Stimulated activated CD8-positive, alpha-beta memory T cell treated with anti-CD3 and anti-CD28 coated beads, Interleukin-15, amount 100 ng/mL, for 1 hour (primary cell): ENCODE measurements around the gene POLD4.

Experiments
- DNase-seq: peaks from one replicate; pipeline ENCODE4 v3.0.0-alpha.2; 2020; ENCODE audit warnings: low read depth

POLD4 gene

DNA sequence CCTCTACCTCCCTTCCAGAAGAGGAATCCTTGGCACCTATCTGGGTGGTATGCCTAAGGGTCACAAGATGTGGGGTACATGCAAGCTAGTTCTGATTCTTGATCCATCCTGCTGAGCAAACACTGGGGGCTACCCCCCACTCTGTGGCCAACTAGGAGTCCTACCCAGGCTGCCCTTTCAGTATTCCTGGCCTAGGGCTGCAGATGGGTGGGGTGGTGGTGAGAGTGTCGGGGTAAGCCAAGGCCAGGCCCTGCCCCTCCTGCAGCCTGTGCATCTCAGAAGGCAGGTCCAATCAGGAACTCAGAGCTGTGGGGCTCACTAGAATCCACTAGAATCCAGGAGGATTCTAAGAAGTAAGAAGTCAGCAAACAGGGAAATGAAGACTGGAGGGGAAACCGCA lies 39.1 kb downstream of the POLD4 start:
- no peak for DNase-seq

DNA sequence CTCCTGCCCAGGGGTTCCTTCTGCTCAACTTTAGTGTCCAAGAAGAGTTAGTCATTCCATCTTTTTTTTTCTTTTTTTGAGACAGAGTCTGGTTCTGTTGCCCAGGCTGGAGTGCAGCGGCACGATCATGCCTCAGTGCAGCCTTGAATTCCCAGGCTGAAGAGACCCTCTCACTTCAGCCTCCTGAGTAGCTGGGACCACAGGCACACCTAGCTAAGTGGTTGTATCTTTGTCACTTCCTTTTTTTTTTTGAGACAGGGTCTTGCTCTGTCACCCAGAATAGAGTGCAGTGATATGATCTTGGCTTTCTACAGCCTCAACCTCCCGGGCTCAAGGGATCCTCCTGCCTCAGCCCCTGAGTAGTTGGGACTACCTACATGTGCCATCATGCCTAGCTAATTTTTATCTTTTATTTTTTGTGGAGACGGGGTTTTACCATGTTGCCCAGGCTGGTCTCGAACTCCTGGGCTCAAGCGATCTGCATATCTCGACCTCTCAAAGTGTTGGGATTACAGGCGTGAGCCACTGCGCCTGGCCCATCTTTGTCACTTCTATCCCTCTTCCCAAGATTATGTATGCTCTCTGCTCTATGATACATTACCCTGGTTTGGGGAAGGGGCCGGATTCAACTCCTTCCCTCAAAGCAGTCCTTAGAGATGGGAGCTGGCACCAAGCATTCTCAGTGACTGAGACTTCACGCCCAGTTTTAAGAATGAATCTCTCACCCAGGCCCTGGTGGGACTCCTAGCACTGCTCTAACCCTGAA lies 40.0 kb downstream of the POLD4 start:
- no peak for DNase-seq

DNA sequence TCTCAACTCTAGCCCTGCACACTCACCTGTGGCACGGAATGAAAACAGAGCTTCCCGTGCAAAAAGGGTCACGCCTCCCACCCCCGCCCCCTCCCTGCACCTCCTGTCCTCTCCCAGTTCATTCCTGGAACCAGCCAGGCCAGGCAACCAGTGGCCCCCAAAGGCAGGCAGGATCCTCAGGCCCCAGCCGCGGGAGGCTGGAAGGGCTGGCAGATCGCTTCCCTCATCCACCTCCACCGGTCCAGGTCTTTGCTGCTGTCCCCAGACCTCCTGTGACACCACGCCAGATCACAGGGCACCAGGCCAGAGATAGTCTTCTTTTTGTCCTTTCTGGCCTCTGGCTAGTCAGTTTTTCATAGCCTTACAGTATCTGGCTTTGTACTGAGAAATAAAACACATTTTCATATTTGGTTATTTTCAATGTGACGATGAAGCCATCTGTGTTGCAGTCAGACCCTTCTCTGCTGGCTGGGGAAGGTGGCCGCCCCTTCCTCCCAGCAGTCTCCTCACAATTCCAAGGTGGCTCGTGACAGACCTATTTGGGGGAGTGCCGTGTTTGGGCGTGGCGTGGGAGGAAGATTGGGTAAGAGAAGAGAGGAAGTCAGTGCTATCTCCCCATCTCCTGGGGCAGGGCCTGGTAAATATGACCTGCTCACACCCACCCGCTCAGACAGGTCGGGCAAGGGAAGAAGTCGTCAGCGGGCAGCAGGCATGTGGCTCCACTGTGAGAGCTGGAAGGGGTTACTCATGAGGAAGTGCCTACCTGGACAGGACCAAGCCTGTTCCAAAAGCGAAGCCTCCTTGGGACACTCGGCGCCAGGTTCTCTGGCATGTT lies 40.9 kb downstream of the POLD4 start:
- DNase-seq, result no peak

DNA sequence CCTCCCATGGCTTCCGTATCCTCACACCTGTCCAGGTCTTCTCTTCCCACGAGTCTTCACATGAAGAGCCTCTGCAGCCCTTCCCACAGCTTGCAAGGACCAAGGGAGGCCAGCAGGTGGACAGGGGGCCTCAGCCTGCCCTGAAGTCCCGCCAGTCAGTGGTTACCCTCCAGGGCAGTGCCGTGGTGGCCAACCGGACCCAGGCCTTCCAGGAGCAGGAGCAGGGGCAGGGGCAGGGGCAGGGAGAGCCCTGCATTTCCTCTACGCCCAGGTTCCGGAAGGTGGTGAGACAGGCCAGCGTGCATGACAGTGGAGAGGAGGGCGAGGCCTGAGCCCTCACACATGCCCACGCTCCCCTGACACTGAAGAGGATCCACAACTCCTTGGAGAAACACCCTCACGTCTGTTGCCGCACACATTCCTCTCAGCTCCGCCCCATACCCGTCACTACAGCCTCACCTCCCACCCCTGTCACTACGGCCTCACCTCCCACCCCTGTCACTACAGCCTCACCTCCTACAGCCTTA lies 41.7 kb downstream of the POLD4 start:
- DNase-seq, result no peak

DNA sequence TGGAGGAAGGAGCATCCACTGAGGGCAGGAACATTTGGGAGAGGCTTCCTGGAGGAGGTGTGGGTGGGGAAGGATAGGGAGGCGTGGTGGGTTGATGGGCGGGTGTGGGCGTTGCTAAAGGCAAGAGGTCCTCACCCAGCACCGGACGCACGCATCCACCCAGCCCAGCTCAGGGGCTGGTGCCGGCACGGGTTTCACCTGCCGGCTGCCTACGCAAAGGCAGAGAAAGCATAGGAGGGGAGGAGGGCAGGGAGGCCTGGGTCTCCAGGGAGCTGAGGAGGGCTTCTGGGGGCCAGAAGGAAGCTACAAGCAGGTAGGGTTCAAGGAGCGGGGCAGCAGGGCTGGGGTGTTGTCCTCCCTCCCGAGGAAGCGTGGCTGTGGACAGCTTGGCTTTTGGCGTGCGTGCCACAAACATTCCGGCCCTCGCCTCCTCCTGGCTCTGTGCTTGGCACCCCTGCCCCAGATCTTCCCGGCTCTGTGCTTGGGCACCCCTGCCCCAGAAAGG lies 42.2 kb downstream of the POLD4 start:
- DNase-seq, result no peak

DNA sequence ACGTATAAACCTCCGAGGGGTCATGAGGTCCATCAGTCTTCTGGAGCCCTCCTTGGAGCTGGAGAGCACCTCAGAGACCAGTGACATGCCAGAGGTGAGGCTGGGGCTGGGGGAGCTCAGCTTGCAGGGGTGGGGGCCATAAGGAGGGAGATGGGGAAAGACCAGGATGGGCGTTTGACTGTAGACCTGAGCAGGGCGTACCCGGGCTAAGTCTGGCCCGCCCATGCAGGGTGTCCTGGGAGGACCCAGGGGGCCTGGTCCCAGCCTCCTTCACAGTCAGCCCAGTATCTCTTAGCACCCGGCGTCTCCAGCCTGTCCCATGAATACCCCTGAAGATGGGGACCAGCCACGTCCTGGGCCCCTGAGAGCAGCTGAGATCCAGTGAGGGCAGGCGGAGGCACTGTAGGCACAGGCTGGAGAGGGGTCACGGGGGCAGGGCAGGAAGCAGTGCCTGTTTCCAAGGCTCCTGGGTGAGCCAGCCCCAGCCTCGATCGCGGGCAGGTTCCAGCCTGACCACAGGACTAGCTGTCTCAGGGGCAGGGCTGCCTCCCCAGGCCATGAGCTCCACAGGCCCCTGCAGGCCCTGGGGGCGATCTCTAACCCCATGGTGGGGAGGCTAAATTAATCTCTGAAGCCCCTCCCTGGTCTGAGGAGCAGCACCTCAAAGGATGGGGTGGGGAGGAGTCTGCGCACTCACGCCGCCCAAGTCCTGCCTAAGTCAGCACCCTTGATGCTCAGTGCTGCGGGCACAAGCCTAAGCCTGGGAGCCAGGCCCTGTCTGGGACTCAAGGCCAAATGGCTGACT lies 42.9 kb downstream of the POLD4 start:
- no peak for DNase-seq

DNA sequence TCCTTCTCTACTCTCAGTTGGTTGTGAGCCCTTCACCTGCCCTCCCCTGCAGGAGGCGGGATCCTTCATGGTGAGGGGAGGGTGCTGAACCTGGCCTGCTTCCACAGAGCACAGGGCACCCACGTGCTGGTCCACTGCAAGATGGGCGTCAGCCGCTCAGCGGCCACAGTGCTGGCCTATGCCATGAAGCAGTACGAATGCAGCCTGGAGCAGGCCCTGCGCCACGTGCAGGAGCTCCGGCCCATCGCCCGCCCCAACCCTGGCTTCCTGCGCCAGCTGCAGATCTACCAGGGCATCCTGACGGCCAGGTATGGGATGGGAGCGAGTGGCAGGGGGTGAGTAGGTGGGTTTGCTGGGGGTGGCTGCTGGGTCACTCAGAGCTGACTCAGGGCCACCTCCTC lies 43.7 kb downstream of the POLD4 start:
- no peak for DNase-seq

DNA sequence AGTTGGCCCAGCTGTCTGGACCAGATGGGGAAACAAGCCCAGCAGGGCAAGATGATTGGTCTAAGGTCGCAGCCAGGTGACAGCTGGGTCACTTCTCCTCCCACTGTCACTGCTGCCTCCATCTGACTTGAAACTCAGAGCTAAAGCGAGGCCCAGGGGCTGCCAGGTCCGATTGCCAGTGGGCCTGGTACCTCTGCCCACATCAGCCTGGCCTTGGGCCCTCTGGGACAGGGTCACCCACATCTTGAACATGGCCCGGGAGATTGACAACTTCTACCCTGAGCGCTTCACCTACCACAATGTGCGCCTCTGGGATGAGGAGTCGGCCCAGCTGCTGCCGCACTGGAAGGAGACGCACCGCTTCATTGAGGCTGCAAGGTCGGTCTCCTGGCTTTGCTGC lies 44.2 kb downstream of the POLD4 start:
- no peak for DNase-seq

DNA sequence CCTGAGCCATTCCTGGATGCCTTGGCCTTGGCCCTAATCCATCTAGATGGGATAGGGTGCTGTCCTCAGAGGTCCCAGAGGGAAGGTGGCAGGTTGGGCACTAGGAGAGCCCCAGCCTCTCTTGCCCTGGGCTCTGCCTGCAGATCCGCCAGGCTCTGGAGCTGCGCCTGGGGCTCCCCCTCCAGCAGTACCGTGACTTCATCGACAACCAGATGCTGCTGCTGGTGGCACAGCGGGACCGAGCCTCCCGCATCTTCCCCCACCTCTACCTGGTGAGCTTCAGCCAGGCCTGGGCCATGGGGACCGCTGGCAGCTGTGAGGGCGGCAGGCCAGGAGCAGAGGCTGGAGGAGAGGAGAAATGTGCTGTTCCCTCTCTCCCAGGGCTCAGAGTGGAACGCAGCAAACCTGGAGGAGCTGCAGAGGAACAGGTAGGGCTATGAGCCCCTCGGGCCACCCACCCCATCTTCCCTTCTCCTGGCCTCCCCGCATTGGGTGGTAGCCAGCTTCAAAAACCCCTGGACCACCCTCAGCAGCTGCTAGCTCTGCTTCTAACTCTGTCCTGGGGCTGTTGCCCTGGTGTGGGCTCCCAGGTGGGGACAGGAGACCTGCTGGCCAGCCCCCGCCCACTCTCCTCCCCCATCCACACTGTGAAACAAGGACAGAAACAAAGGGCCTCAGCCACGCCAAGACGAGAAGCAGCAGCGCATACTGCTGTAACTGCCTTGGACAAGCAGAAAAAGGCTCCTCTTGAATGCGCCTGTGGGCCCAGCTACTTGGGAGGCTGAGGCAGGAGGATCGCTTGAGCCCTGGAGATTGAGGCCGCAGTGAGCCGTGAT lies 45.1 kb downstream of the POLD4 start:
- DNase-seq, result no peak

DNA sequence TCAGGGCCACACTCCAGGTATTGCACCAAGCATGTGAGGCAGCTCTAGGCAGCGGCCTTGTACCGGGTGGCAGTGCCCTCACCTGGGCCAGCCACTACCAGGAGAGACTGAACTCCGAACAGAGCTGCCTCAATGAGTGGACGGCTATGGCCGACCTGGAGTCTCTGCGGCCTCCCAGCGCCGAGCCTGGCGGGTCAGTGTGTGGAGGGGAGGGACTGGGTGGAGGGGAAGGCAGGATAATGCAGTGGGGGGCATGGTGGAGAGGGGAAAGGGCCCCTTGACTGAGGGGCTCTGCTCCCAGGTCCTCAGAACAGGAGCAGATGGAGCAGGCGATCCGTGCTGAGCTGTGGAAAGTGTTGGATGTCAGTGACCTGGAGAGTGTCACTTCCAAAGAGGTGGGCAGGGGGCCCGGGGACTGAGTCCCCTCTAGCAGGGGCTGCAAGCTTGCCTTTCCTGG lies 45.8 kb downstream of the POLD4 start:
- DNase-seq, result no peak

DNA sequence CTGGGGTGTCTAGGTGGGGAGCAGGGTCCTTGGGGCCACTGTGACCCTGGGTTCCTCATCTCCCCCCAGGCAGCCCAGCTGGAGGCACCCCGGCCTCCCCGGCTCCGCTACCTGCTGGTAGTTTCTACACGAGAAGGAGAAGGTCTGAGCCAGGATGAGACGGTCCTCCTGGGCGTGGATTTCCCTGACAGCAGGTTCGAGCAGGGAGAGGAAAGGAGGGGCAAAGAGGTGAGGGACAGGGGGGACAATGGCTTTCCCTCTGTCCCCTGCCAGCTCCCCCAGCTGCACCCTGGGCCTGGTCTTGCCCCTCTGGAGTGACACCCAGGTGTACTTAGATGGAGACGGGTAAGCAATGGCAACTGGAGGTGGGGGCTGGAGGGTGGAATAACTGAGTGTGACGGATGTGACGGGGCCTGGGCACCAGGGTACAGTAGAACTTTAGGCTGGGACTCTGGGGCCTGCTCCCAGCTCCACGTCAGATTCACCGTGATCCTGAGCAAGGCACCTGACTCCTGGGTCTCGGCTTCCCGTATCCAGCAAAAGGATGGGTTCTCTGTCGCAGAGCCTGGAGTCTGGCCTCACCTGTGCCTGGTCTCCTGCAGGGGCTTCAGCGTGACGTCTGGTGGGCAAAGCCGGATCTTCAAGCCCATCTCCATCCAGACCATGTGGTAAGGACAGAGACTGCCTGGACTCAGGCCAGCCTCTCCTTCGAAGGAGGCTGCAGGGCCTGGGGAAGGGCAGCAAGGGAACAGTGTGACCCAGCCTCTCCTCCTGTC lies 46.4 kb downstream of the POLD4 start:
- DNase-seq, result no peak

DNA sequence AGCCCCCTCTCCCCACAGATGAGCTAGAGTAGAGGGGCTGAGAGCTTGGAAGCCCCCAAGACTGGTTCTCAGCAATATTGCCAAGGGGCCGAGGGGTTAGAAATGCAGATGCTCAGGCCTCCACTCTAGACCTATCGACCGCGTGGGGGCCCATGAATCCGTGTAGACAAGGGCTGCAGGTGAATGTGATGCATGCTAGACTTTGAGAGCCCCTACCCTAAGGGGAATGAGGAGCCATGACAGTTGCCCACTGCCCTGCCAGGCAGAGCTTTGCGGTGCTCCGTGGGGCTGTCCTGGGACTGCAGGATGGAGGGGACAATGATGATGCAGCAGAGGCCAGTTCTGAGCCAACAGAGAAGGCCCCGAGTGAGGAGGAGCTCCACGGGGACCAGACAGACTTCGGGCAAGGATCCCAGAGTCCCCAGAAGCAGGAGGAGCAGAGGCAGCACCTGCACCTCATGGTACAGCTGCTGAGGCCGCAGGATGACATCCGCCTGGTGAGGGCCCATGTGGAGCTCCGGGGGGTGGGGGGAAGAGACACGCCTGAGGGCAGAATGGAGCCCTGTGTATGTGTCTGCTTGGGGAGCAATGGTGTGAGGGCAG lies 48.7 kb downstream of the POLD4 start:
- no peak for DNase-seq

DNA sequence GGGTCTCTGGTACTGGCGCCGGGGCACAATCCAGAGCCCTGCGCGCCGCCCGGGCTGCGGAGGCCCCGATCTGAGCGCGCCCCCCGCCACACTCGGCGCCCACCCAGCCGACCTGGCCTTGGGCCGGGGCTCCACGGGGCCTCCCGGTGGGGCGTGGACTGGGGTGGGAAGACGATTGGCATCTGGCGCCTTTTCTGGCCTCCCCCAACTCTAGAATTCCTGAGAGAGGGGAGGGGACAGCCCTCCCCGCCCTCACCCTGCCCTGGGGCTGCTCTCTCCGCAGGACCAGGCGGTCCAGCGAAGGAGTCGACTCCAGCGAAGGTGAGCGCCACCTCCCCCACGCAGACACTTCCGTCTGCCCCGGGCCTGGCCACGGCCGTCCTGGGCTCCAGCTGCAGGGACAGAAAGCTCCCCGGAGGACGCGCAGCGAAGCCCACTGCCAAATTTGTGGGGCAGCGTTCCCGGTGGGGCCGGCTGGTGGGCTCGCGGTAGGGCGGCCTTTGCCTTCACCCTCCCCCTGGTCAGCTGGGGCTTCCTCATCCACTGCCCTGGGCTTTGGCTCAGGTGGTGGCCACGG lies 49.4 kb downstream of the POLD4 start:
- DNase-seq, result no peak

DNA sequence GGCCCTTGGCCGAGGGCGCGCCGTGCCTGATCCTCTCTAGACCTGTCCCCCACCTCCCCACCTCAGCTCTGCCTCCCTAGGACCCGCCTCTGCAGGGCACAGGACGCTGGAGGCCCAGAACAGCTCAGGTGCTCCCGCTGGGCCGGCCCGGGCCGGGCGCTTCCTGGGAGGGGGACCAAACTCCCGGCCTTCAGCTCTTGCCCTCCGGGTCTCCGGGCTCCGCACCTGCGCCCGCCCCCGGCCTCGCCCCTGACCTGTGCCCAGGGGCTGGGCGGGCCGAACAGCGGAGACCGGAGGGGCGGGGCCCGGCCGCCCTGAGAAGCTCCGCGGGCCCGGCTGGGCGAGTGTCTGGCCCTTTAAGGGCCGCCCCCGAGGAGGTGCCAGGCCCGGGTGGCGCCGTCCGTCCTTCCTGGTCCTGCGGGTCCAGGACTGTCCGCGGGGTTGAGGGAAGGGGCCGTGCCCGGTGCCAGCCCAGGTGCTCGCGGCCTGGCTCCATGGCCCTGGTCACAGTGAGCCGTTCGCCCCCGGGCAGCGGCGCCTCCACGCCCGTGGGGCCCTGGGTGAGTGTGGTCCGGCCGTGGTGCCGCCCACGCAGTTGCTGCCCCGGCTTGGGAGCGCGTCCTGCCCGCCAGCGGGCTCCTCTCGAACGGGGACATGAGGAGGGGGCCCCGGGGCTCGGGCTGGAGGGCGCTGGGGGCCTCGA lies 50.1 kb downstream of the POLD4 start, which contains the start of gene SSH3:
SSH3 (plus strand) TSS at position 399 of the 703 bp plus-strand sequence; CDS start at position 495, 96 bp downstream.
- no peak for DNase-seq

DNA sequence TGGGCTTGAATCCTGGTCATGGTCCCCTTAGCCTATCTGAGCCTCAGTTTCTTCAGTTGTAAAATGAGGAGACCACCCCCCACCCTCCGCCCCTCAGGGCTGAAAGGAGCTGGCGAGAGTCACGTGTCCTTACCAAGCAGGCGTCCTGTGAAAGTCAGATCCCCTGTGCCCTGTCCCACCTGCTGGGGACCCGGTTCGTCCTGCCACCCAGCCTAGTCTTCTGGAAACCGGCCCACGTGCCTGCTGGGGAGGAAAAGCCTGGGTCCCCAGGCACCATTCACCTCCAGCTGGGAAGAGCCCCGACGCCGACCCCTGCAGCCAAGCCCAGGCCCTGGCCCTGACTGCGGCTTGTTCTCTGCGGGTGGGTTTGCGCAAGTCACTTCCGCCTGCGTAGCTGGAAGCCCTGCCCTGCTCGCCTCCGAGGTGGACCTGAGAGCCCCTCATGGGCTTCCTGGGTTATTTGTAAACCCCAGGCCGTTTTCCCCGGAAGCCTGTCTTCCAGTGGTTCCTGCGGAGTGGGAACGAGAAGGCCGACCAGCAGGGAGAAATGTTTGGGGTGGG lies 50.7 kb downstream of the POLD4 start:
- no peak for DNase-seq

DNA sequence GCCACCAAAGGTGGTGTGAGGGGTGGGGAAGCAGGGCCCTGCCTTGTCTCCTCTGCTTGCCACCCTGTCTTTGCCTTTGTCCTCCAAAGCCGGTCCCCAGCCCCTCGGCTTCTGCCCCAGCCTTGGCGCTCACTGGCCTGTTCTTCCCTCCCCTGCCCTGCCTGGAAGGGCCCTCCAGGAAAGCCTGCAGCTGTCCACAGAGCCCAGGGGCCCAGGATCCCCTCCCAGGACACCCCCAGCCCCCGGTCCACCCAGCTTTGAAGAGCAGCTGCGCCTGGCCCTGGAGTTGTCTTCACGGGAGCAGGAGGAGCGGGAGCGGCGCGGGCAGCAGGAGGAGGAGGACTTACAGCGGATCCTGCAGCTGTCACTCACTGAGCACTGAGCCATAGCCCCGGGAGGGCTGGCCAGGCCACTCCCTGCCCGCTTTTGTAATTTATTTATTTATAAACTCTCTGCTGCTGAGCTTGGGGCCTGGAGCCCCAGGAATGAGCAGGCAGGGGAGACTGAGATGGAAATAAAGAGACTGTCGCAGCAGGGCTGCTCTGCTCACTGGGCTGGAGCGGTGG lies 51.3 kb downstream of the POLD4 start:
- no peak for DNase-seq

DNA sequence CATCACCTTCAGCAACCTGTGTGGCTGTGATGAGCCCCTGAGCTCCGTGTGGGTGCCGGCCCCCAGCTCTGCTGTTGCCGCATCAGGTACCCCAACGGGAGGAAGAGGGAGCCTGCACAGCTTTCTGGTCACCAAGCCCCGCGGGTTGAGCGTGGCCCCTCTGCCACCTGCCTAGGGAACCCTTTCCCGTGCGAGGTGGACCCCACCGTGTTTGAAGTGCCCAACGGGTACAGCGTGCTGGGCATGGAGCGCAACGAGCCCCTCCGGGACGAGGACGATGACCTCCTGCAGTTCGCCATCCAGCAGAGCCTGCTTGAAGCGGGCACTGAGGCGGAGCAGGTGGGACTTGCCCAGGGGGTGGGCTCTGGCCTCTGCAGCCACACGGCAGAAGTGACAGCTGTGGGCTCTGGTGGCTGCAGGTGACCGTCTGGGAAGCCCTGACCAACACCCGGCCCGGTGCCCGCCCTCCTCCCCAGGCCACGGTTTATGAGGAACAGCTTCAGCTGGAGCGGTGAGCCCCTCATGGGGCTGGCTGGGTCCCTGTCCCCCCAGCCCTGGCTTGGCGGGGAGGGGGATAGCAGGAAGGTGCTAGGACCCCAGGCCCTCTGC lies 51.9 kb downstream of the POLD4 start:
- no peak for DNase-seq
